Measurements from ENCODE around the gene AGPAT3.
"Not testable (repeated sequence)": the region's sequence is repeated elsewhere in the genome, so short reads cannot be mapped to it uniquely, and the experiment has no call there.

AGPAT3 gene

GRCh38 chr21:43864962-43865539 lies at the start of gene AGPAT3:
TSS of gene AGPAT3 (plus strand) at chr21:43865223. CDS start at chr21:43959682, 94,459 bp downstream.
- DNase-seq: peak; percentile 16 to 25

- no peak for DNase-seq
These were observed 49.0 kb upstream of the AGPAT3 start for GRCh38 chr21:43815991-43816390.

GRCh38 chr21:43816611-43817071 lies 48.4 kb upstream of the AGPAT3 start:
- DNase-seq: no peak

- no peak for DNase-seq
These were observed 47.6 kb upstream of the AGPAT3 start for GRCh38 chr21:43817157-43818086.

- no peak for DNase-seq
These were observed 46.3 kb upstream of the AGPAT3 start for GRCh38 chr21:43818685-43819084.

- no peak for DNase-seq
These were observed 45.3 kb upstream of the AGPAT3 start for GRCh38 chr21:43819511-43820405.

- DNase-seq: no peak
These were observed 44.6 kb upstream of the AGPAT3 start for GRCh38 chr21:43820466-43820865.

GRCh38 chr21:43822166-43822565 lies 42.9 kb upstream of the AGPAT3 start:
- DNase-seq: not testable (repeated sequence)

- DNase-seq: not testable (repeated sequence)
These were observed 42.3 kb upstream of the AGPAT3 start for GRCh38 chr21:43822741-43823140.

- no peak for DNase-seq
These were observed 40.4 kb upstream of the AGPAT3 start for GRCh38 chr21:43824333-43825241.

GRCh38 chr21:43825242-43825935 lies 39.6 kb upstream of the AGPAT3 start:
- no peak for DNase-seq

GRCh38 chr21:43825936-43826622 lies 38.9 kb upstream of the AGPAT3 start:
- no peak for DNase-seq

GRCh38 chr21:43826623-43826974 lies 38.4 kb upstream of the AGPAT3 start:
- DNase-seq: no peak

- no peak for DNase-seq
These were observed 37.9 kb upstream of the AGPAT3 start for GRCh38 chr21:43827015-43827611.

- no peak for DNase-seq
These were observed 35.9 kb upstream of the AGPAT3 start for GRCh38 chr21:43829161-43829560.

GRCh38 chr21:43829575-43830119 lies 35.4 kb upstream of the AGPAT3 start:
- DNase-seq: no peak

GRCh38 chr21:43832158-43832550 lies 32.9 kb upstream of the AGPAT3 start:
- DNase-seq: no peak

GRCh38 chr21:43832648-43833047 lies 32.4 kb upstream of the AGPAT3 start:
- no peak for DNase-seq

- no peak for DNase-seq
These were observed 30.7 kb upstream of the AGPAT3 start for GRCh38 chr21:43834146-43834905.

All from activated CD4-positive, alpha-beta T cell treated with anti-CD3 and anti-CD28 coated beads, Interleukin-2, amount 50 U/mL, for 4 hours (primary cell).